Measurements from ENCODE around the gene PCSK4.

PCSK4 gene

GRCh38 chr19:1524972-1525325 lies 34.8 kb upstream of the PCSK4 start:
- H3K4me3 ChIP-seq (replicated peaks; ENCODE audit: low read depth, low read length) = no peak overlapping the region
- TF ChIP-seq CTCF (IDR thresholded peaks at IDR 0.05; ENCODE audit: low read length, missing control alignments) = no peak
- no peak for DNase-seq (ENCODE audit: low read depth)

DNA sequence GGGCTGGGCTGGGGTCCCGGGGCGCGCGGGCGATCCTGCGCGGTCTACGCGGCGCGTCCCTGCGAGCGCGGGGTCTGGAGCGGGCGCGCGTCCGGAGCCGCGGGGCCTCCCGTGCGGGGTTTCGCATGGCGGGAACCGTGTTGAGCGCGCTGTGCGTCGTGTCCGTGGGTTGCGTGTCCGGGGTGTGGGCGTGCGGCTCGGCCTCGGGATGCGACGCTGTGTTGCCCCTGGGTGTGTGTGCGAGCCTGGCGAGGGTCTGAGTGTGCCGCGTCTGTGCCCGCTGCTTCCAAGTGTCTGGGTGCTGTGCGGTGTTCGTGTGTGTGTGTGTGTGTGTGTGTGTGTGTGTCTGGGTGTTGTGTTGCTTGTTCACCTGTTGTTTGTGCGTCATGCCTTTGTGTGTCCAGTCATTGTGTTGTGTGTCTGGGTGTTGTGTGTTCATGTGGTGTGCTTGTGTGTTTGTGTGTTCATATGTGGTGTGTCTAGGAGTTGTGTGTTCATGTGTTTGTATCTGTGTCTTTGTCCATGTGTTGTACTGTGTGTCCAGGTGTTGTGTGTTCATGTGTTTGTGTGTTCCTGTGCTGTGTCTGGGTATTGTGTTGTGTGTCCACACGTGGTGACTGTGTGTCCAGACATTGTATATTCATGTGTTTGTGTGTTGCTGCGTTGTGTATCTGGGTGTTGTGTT lies 34.3 kb upstream of the PCSK4 start:
- TF ChIP-seq CTCF (IDR thresholded peaks at IDR 0.05; ENCODE audit: low read length, missing control alignments) = no peak
- H3K4me3 ChIP-seq (replicated peaks; ENCODE audit: low read depth, low read length) = no peak overlapping the region
- DNase-seq (ENCODE audit: low read depth) = no peak

- DNase-seq (ENCODE audit: low read depth) = no peak
- no peak for TF ChIP-seq CTCF (IDR thresholded peaks at IDR 0.05; ENCODE audit: low read length, missing control alignments)
These were observed 33.5 kb upstream of the PCSK4 start, which contains the start of gene PLK5 for GRCh38 chr19:1523412-1524286. Gene PLK5, plus strand, starts transcription at chr19:1524077. Its CDS starts 2,920 bp downstream, at chr19:1526997.

GRCh38 chr19:1522838-1523237 lies 32.7 kb upstream of the PCSK4 start:
- TF ChIP-seq CTCF (IDR thresholded peaks at IDR 0.05; ENCODE audit: low read length, missing control alignments) = no peak
- DNase-seq (ENCODE audit: low read depth) = no peak
- no peak overlapping the region for H3K4me3 ChIP-seq (replicated peaks; ENCODE audit: low read depth, low read length)

More at GRCh38 chr19:1523412-1524286, 33.5 kb upstream of the PCSK4 start, which contains the start of gene PLK5:
- H3K4me3 ChIP-seq (replicated peaks; ENCODE audit: low read depth, low read length) = no peak within 1 kb of the TSS

DNA sequence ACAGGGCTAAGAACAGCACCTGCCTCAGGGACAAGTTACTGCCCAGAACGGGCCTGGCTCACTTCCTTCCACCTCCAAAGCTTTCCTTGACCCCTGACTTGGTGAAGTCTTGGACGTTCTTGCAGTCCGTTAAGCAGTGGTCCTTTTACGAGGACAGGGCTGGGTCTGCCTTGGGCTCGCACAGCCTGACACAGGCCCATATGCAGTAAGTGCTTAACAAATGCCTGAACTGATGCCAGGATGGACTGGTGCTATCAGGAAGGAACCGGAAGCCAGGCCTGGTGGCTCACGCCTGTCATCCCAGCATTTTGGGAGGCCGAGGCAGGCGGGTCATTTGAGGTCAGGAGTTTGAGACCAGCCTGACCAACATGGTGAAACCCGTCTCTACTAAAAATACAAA lies 31.9 kb upstream of the PCSK4 start:
- no peak for DNase-seq (ENCODE audit: low read depth)
- TF ChIP-seq CTCF (IDR thresholded peaks at IDR 0.05; ENCODE audit: low read length, missing control alignments) = no peak
- H3K4me3 ChIP-seq (replicated peaks; ENCODE audit: low read depth, low read length) = no peak overlapping the region

DNA sequence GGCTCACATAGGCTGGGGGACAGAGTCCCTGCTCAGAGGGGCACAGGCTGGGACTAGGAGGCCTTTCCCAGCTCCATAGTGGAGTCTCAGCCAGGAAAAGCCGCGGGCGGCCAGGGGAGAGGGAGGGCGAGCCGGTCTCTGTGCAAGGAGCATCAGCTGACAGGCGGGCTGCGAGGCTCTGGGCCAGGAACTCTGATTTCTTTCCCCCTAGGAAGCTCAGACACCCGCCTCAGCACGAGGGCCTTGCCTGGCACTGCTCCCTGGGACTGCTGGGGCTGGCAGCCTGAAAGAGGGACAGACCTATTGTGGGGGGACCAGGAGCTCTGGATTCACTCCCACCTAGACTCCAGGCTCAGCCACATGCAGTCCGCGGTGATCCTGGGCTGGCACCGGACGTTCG lies 31.5 kb upstream of the PCSK4 start:
- TF ChIP-seq CTCF (IDR thresholded peaks at IDR 0.05; ENCODE audit: low read length, missing control alignments) = no peak
- no peak for DNase-seq (ENCODE audit: low read depth)
- H3K4me3 ChIP-seq (replicated peaks; ENCODE audit: low read depth, low read length) = no peak overlapping the region

All from fibroblast of pulmonary artery (primary cell).